ENCODE data around the gene ARSA. TPM values are rescaled to one million over a fixed set of nuclear protein-coding genes. Genes with fewer than 3 reads are reported as not detected.
"Not testable (repeated sequence)": the region's sequence is repeated elsewhere in the genome, so short reads cannot be mapped to it uniquely, and the experiment has no call there.

ARSA gene
- total RNA-seq, 1 experiment from 2014 or later = 12.5 TPM

- DNase-seq (ENCODE audit: low read depth) = no peak
Measured at GRCh38 chr22:50622723-50623327, 5.1 kb downstream of the ARSA start.

GRCh38 chr22:50621948-50622722, 5.8 kb downstream of the ARSA start:
- DNase-seq (ENCODE audit: low read depth) = no peak

GRCh38 chr22:50621356-50621880, 6.5 kb downstream of the ARSA start:
- DNase-seq (ENCODE audit: low read depth) = no peak

- no peak for DNase-seq (ENCODE audit: low read depth)
Measured at GRCh38 chr22:50620593-50621355, 7.2 kb downstream of the ARSA start.

- DNase-seq (ENCODE audit: low read depth) = not testable (repeated sequence)
Measured at GRCh38 chr22:50614296-50614695, 13.7 kb downstream of the ARSA start.

GRCh38 chr22:50613291-50613981, 14.5 kb downstream of the ARSA start:
- no peak for DNase-seq (ENCODE audit: low read depth)

- DNase-seq (ENCODE audit: low read depth) = no peak
Measured at GRCh38 chr22:50612528-50613221, 15.3 kb downstream of the ARSA start.

GRCh38 chr22:50612168-50612527, 15.8 kb downstream of the ARSA start:
- no peak for DNase-seq (ENCODE audit: low read depth)

- DNase-seq (ENCODE audit: low read depth) = no peak
Measured at GRCh38 chr22:50611341-50612060, 16.5 kb downstream of the ARSA start.

- no peak for DNase-seq (ENCODE audit: low read depth)
Measured at GRCh38 chr22:50610581-50610980, 17.4 kb downstream of the ARSA start.

- DNase-seq (ENCODE audit: low read depth) = peak; percentile 45
Measured at GRCh38 chr22:50610041-50610451, 17.9 kb downstream of the ARSA start.

GRCh38 chr22:50609599-50609998, 18.4 kb downstream of the ARSA start:
- no peak for DNase-seq (ENCODE audit: low read depth)

GRCh38 chr22:50608996-50609395, 19.0 kb downstream of the ARSA start:
- DNase-seq (ENCODE audit: low read depth) = no peak

GRCh38 chr22:50608058-50608840, 19.7 kb downstream of the ARSA start:
- DNase-seq (ENCODE audit: low read depth) = not testable (repeated sequence)

- no peak for DNase-seq (ENCODE audit: low read depth)
Measured at GRCh38 chr22:50607659-50608020, 20.3 kb downstream of the ARSA start.

GRCh38 chr22:50606946-50607658, 20.9 kb downstream of the ARSA start:
- no peak for DNase-seq (ENCODE audit: low read depth)

- DNase-seq (ENCODE audit: low read depth) = no peak
Measured at GRCh38 chr22:50606165-50606945, 21.6 kb downstream of the ARSA start.

GRCh38 chr22:50605613-50606074, 22.3 kb downstream of the ARSA start:
- DNase-seq (ENCODE audit: low read depth) = no peak
